IPS-NIHi11 (cell line): ENCODE data around the gene ACOT7.
A peak's percentile ranks its signal among the peaks of the same experiment; 100 is the strongest.

Source experiments
- DNase-seq: peaks from one replicate; pipeline ENCODE4 v3.0.0; 2012; ENCODE audit warnings: mixed read lengths, low spot score

The ACOT7 gene

DNA sequence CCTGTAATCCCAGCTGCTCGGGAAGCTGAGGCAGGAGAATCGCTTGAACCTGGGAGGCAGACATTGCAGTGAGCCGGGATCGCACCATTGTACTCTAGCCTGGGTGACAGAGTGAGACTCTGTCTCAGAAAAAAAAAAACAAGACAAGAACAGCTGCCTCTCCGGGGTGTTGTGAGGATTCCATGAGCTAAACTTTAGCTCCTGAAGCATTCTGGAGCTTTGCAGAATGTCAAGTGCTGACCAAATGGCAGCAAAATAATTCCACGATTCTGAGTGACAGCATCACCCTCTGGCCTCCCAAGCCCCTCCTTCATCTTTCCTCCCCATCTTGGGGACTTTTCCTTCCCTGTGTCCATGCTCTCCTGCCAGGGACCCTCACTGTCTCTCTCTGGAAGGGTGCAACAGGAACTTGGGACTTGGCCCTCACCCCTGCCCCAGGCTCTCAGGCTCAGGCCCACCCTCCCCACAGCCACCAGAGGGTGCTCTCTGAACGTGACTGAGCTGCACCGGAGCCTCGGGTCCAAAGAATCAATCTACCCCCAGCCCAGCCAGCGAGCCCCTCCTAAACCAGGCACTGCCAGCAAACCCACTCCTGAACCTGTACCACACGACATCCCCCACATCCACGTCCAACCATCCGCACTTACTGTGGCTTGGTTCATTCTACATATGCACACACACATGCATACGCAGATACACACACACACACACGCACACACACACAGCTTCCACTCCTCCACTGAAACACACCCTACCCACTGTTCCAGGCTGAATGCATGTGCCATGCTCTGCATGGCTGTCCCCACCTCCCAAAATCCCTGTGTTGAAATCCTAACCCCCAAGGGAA, 45.7 kb downstream of the ACOT7 start:
- peak; percentile 69 for DNase-seq

DNA sequence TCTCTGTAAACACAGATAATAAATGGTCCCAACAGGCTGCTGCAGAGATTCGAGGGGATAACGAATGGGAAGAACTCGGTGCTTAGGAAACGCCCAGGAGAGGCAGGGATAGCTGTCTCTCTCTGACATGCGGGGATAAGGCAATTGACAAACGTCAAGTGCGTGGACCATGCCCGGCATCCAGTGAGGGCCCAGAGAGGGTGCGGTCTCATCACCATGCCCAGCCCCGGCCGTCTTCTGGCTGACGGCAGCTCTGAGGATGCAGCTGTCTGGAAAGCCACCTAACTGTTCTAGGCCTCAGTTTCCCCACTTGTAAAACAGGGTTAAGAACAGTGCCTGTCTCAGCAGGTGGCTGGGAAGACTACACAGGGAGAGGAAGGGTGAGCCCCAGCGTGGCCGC, 48.1 kb downstream of the ACOT7 start:
- DNase-seq: no peak

DNA sequence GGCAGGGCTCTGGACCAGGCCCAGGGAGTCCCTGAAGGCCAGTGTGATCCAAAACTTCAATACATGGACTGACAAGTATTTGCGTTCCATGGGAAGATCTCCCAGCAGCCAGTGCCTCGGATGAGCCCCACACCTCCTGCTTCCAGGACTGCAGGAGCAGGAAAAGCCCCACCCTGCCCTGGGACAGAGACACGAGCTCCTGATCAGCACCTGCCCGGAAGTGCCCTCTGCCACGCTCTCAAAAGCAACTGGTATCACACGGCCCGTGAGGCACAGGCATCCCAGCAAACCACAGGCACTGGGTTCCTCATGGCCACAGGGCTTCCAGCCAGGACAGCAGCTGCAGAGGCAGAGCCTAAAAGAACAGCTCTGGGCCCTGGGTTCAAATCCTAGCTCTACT, 48.6 kb downstream of the ACOT7 start:
- no peak for DNase-seq

DNA sequence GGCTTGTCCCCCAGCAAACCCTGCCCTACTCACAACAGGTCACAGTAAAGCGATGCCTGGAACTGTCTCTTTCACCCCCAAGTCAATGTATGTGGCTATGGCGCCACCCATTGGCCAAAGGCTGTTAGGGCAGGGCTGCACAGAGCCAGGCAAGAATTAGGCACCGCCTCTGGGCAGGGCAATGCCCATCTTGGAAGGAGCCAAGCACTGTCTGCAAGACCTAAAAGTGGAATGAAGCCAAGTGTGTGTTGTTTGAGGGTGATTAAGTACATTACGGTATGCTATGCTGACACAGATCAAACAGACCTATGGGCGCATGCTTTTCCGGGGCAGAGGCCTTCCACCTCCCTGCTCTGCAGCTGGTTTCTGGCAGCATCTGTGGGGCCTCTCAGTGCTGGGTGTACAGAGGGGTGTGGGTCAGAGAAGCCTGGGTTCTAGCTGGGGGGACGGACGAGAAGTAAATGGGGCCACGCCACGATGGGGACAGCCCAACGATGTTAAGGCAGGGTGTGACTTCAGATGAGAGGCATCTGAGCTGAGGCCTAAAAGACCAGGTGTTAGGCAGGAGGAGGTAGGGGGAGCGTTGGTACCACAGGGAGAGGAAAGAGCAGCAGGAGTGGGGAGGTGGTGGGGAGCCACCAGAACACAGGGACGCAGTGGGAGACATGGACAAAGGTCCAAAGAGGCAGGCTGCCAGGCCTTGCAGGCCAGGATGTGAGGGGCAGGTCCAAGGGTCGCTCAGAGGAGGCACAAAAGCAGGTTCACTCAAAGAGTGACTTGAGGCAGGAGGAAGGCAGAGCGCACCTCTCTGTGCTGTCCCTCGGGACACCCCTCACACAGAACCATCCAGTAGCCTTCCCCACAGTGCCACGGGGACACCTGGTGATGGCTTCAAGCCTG, 49.8 kb downstream of the ACOT7 start:
- peak; percentile 86 for DNase-seq

DNA sequence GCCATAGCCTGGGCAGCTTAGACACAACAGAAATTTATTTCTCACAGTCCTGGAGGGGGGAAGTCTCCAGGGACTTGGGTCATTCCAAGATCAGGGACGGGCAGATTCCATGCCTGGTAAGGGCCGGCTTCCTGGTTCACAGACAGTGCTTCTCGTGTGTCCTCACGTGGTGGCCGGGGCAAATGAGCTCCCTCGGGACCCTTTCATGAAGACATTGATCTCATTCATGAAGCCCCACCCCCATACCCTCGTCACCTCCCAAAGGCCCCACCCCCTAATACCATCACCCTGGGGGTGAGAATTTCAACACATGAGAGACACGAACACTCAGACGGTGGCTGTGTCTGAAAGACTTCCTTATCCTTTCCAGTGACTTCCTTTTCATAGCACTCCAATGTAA, 51.5 kb downstream of the ACOT7 start:
- DNase-seq: no peak

DNA sequence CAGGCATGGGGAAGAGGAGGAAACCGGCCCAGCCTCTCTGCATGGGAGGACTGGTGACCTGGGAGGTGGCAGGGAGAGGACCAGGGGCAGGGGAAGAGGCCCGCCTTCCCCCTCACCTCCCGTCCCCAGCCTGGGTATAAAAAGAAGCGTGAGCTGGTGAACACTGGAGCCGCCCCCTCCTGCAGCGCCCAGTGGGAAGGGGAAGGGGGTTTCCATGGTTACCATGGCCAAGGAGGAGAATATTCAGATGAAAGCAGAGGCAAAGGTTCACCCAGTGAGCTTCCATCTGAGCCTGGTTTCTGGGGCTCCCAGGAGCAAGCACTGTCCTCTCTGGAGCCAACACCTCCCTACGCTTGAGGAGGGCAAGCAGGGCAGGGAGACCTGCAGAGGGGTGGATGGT, 54.9 kb downstream of the ACOT7 start:
- DNase-seq: peak; percentile 71

DNA sequence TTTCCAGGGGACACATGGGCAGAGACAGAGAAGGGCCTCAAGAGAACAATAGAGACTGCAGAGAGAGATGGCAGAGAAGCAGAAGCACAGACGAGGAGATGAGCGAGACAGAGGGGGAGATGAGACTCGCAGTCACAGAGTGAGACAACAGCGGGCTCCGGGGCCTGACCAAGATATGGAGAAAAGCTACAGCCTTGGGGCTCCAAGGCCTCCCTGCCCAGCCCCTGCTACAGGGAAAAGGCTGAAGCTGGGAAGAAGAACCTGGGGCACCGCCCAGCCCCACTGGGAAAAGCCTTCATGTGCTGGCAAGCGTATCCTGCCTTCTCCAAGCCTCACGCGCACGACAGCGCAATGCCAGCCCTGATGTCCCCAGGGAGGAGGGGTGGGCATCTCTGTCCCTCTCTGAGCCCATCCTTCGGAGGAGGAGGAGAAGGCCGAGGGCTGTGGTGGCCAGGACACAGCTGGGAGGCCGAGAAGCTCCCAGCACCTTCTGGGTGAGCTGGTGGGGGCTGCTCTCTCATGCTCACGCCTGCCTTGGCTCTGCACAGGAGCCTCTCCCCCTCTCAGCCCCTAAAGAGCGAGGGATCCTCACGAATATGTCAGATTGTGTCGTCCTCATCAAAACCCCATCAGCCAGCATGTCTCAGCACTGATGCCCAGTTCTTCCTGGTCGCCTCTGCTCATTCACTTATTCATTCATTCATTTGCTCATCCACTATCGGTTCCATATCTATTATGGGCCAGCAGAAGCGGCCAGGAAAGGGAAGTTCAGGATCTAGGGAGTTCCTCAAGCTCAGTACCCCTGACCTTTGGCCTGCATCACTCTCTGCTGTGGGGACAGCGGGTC, 56.6 kb downstream of the ACOT7 start:
- DNase-seq: no peak

DNA sequence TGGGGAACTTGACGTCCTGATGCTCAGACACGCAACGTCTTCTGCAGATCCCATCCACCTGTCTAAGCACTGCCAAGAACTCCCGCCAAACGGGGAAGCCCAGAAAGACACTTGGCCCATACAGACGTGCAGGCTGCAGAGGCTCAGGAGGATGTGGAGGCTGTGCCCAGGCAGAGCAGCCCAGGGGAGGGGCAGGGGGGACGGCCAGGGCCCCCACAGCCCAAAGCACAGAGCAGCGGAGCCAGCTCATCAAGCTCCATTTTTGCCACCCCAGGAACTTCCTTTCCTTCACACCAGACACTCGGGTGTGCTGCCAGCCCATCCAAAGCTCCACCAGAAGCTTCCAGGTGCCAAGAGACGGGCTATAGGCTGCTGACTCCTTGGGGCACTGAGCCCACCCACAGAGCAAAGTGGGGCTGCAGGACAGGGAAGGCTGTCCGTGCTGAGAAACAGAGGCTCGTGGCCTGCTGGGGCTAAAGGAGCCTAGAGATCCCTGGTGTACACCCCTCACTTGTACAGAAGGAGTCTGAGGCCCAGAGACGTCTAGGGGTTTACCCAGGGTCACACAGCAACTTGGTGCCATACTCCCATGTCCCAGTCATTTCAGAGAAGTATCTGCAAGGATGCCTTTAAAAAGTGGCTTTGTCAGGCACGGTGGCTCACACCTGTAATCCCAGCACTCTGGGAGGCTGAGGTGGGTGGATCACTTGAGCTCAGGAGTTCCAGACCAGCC, 59.1 kb downstream of the ACOT7 start:
- no peak for DNase-seq

DNA sequence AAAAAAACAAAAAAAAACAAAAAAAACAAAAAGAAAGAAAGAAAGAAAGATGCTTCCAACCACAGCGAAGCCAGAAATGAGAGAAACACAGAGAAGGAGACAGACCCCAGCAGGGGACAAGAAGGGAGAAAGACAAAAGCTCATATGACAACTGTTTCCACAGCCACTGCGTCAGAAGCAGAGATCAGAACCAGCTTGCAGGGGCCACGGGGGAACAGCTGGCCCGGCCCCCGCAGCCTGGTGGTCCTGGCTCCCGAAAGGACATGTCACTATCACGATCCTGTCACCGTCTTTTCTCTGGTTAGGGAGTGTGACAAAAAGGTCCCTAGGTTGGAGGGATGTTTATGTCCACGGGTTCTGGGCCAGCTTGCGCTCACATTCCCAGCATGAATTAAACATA, 60.7 kb downstream of the ACOT7 start:
- DNase-seq: no peak

DNA sequence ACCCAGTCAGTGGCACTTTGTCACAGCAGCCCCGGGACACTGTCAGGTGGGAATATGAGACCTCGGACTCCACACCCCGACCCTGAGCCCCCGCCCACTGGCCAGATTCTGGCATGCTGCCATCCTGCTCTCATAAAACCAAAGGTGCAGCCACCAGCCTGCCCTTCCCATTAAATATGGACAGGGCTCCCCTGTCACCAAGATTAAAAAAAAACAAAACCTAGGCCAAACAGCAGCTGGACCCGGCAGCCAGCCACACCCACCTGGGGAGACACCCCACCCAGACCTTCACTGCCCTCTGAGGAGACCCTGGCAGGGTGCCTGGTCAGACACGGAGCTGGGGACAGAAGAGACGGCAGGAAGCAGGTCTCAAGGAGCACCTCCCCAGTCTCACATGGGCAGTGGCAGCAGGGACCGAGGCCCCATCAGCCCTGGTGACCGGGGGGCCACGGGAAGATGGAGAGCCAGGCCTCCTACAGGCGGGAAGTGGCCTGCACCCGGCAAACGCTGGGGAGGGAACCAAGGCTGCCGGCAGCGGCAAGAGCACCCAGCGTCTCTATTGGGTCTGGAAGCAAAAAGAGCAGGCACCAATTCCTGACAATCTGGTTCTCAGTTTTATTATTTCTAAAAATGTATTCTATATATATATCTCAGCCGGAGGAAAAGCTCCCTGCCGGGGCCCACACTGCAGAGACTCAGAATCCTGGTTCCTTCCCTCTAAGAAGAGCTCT, 61.9 kb downstream of the ACOT7 start:
- no peak for DNase-seq

DNA sequence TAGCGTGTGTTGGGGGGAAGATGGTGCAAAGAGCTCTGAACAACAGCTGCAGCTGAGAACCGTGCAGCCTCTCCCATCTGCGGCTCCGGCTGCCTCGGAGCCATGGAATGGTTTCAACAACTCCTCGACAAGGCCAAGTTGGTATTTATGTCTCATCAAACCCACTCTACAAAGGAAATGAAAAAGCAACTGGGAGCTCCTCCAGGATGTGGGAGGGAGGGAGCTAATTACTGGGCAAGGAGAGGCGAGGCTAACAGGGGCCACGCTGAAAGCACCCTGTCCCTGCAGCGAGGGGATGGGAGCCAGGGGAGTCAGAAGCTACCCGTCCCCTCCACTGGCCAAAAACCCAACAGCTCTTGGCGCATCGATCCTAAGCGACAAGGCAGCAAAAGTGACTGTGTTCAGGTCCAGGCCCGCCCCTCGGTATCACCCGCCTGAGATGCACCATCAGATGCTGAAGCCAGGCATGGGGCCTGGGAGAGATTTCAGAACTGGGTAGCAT, 63.1 kb downstream of the ACOT7 start:
- no peak for DNase-seq

DNA sequence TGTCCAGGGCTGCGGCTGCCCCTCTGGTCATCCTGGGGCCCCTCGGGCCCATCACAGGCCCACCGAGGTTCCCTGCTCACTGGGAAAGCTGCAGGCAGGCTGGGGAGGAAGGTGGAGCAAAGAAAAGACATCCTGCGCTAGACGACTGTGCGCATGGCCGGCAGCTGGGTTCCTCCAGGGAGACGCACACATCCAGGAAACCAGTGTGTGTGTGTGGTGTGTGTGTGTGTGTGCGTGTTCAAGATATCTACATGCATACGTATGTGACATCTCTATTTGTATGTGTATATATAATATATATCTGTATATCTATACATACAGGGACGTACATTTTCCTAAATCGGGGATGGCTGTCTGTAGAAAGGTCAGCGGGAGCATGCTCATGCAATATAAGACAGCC, 63.7 kb downstream of the ACOT7 start:
- DNase-seq: no peak

DNA sequence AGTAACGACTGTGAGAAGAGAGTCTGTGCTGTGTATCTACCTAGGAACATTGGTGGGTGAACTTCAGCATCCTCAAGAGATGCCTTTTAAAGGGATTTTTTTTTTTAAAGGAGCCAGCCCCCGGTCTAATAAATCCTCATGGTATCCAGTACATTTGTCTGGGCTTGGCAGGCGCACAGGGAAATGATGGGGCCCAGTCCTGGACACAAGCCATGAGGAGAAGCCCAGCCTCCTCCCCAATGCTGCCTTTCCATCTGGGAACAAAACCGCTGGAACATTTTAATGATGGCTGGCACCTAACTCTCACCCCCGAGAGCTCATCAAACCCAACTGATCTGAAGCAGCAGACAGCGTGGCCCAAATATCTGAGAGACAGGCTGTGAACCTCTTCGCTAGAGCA, 64.2 kb downstream of the ACOT7 start:
- no peak for DNase-seq

DNA sequence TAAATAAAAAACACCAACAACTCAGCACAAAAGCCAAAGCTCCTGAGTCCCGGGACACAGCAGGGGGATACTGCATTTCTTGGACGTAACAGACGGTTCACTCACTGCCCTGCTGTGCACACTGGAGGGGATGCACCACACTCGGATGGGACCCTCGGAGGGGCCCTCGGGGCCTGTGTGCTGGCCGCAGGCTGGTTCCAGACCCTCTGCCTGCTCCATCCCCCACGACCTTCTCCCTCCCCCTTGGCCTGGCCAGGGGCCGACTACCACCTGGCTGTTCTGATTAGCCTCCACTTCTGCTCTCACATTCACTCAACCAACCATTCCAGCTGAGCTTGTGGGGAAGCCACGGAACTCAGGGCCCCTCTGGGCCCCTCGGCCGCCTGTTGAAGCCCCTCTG, 64.9 kb downstream of the ACOT7 start:
- no peak for DNase-seq

DNA sequence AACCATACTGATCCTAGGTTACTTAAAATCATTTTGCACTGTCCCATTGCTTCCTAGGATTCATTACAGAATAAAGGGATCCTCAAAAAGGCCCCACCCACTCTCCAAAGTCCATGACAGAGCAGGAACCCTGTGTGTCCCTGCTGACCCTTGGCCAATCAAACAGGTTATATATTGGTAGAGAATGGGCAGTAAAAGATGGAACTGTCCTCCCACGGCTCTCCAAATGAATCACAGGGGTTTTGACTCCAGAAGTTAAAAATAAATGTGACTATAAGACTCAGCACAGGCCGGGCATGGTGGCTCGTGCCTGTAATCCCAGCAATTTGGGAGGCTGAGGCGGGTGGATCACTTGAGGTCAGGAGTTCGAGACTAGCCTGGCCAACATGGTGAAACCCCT, 65.5 kb downstream of the ACOT7 start:
- DNase-seq: no peak

DNA sequence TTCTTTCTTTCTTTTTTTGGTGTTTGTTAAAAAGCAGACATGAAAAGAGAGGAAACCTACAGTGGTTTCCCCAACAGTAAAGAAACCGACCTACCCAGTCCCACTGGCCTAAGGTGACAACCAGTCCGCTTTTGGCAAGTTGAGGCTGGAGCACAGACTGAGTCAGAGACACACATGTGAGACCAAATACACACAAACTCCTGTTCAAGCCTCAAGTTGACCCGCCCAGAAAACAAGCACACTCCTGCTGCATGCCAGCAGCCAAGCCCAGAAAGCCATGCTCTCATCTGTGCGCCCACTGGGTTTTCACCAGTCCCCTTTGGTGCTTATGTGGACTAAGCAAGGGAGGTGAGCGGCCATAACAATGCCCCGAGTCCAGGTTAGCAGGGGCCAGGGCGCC, 68.1 kb downstream of the ACOT7 start:
- DNase-seq: no peak

DNA sequence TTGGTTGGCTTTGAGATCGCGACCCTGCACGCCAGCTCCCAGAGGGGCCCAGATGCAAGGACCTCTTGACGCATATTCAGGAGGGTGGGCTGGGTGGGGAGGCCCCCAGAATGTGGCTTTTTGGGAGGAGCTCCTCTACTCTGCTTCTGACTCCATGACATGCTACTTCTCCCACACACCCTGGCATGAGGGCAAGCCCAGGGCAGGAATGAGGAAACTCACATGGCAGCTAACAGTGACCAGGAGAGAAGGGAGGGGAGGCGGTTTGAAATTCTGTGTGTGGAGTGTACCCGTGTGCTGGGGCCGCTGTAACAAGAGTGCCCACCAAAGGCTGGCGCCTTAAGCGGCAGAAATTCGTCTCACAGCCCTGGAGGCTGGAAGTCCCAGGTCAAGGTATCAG, 71.4 kb downstream of the ACOT7 start:
- DNase-seq: no peak

DNA sequence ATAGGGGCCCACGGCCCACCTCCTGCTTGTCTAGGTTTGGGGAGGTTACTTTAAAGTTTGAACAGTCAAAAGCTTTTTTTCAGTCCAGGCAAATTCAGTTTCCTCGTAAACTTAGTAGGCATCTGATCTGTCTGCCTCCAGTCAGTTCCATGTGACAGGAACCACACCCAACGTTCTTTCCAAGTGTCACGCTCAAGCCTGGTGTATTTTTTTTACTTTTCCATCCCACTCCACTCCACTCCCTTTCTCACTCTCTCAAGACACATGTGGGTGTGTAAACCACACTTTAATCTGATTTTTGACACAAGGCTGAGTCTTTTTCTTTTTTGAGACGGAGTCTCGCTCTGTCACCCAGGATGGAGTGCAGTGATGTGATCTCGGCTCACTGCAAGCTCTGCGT, 72.4 kb downstream of the ACOT7 start:
- DNase-seq: no peak

DNA sequence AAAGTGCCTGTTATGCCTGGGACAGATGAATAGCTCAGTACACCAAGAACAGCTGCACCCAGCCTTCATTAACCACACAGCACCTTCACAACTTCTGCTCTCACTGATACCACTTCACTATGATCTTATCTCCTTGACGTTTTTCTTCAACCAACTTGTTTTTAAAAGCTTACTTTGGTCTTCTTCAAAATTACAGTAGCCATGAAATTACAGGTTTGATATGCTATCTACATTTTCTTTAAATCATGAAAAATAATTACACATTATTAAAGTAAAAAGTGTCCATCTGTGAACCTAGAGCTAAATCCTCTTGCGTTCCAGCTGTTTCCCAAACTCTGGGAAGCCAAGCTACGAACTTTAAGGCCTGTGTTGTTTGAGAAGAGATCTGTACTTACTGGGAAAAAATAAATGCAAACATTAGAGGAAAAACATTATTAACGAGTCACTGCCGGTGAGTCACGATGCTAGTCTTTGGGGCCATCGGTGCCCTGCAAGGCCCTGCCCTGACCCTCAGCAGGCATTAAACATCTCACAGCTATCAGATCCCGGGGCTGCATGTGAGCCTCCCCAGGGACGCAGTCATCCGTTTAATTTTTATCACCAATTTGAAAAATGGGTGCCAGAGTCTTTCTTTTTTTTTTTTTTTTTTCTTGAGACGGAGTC, 76.3 kb downstream of the ACOT7 start:
- DNase-seq: no peak
